Measurements from ENCODE around the gene LIPK.

GRCh38 chr10:88744002-88744401 is 38.0 kb downstream of the LIPK start:
- TF ChIP-seq POLR2A (IDR thresholded peaks at IDR 0.05; ENCODE audit: low read length): no peak
- TF ChIP-seq GATA1 (IDR thresholded peaks at IDR 0.05; ENCODE audit: low read depth, low read length): no peak
